ENCODE measurements around the gene LTBP4.
A peak's percentile ranks its signal among the peaks of the same experiment; 100 is the strongest.
"Not testable (repeated sequence)": the region's sequence is repeated elsewhere in the genome, so short reads cannot be mapped to it uniquely, and the experiment has no call there.

Gene LTBP4, protein sequence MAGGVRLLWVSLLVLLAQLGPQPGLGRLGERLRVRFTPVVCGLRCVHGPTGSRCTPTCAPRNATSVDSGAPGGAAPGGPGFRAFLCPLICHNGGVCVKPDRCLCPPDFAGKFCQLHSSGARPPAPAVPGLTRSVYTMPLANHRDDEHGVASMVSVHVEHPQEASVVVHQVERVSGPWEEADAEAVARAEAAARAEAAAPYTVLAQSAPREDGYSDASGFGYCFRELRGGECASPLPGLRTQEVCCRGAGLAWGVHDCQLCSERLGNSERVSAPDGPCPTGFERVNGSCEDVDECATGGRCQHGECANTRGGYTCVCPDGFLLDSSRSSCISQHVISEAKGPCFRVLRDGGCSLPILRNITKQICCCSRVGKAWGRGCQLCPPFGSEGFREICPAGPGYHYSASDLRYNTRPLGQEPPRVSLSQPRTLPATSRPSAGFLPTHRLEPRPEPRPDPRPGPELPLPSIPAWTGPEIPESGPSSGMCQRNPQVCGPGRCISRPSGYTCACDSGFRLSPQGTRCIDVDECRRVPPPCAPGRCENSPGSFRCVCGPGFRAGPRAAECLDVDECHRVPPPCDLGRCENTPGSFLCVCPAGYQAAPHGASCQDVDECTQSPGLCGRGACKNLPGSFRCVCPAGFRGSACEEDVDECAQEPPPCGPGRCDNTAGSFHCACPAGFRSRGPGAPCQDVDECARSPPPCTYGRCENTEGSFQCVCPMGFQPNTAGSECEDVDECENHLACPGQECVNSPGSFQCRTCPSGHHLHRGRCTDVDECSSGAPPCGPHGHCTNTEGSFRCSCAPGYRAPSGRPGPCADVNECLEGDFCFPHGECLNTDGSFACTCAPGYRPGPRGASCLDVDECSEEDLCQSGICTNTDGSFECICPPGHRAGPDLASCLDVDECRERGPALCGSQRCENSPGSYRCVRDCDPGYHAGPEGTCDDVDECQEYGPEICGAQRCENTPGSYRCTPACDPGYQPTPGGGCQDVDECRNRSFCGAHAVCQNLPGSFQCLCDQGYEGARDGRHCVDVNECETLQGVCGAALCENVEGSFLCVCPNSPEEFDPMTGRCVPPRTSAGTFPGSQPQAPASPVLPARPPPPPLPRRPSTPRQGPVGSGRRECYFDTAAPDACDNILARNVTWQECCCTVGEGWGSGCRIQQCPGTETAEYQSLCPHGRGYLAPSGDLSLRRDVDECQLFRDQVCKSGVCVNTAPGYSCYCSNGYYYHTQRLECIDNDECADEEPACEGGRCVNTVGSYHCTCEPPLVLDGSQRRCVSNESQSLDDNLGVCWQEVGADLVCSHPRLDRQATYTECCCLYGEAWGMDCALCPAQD (N-terminal part only)

DNA sequence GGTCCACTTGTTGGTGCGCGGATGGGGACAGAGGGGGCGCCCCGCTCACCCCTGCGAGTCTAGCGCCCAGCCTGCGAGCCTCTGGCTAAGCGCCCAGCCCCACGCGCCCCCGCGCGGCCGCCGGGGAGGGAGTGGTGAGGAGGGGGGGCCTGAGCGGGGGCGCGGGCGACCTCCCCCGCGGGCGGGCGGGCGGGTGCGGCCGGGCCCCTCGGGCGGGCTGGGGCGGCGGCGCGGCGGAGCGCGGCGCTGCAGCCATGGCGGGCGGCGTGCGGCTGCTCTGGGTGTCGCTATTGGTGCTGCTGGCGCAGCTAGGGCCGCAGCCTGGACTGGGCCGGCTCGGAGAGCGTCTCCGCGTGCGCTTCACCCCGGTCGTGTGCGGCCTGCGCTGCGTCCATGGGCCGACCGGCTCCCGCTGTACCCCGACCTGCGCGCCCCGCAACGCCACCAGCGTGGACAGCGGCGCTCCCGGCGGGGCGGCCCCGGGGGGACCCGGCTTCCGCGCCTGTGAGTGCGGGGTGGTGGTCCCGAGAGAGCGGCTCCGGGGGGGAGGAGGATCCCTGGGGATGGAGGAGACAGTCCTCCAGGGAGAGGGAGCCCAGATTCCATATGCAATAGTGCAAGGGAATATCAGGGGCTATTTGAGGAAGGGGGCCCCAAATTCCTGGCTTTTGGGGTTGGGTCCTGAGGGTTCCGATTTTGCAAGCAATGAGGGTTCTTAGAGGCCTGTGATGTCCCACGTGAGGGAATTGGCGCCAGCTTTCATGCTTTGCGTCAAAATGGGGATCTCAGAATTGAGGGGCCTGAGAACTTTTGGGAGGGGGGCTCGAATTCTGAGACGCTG is at the start of gene LTBP4:
Gene LTBP4 (plus strand): TSS at position 236 of the 841 bp plus-strand sequence. CDS start 19 bp downstream, at position 255.
- DNase-seq (ENCODE audit: low read depth) = no peak

DNA sequence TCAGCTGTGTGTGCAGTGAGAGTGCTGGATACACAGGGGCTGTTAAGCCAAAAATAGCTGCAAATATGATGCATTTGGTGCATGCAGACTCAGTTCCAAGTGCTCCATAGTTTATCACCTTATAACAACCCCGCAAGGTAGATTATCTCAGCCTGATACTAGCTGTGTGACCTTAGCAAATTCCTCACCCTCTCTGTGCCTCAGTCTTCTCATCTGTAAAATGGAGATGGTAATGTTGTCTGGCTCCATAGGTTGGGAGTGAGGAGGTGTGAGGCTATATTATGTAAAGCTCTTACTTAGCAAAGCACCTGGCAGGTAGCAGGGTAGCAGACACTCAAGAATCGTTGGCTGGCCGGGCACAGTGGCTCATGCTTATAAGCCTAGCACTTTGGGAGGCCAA is 48.3 kb upstream of the LTBP4 start:
- DNase-seq (ENCODE audit: low read depth) = no peak

DNA sequence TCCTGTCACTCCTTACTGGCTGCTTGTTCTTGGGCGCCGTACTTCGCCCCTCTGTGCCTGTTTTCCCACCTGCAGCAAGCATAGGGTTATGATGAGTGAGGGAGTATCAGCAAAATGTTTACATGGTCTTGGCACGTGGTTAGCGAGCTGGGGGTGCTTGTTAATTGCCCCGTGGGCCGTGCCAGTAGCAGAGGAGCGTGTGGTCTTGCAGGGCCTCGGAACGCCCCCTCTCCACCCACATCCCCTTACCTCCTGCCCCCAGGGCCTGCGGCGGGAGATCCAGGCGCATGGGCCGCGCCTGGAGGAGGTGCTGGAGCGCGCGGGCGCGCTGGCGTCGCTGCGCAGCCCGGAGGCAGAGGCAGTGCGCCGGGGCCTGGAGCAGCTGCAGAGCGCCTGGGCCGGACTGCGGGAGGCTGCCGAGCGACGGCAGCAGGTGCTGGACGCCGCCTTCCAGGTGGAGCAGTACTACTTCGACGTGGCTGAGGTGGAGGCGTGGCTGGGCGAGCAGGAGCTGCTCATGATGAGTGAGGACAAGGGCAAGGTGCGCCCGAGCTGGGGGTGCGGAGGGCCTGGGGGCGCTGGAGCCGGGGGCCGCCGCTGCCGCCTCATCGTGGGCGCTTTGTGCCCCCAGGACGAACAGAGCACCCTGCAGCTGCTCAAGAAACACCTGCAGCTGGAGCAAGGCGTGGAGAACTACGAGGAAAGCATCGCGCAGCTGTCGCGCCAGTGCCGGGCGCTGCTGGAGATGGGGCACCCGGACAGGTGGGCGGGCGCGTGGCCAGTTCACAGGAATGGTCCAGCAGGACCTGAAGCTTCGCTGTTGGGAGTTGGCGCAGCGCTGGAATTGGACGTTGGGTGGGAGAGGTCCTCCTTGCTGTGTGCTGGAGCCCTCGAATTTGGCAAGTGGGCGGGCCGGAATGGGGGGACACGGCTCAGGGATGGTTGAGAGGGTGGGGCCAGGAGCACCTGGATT is 47.0 kb upstream of the LTBP4 start:
- DNase-seq (ENCODE audit: low read depth) = no peak

DNA sequence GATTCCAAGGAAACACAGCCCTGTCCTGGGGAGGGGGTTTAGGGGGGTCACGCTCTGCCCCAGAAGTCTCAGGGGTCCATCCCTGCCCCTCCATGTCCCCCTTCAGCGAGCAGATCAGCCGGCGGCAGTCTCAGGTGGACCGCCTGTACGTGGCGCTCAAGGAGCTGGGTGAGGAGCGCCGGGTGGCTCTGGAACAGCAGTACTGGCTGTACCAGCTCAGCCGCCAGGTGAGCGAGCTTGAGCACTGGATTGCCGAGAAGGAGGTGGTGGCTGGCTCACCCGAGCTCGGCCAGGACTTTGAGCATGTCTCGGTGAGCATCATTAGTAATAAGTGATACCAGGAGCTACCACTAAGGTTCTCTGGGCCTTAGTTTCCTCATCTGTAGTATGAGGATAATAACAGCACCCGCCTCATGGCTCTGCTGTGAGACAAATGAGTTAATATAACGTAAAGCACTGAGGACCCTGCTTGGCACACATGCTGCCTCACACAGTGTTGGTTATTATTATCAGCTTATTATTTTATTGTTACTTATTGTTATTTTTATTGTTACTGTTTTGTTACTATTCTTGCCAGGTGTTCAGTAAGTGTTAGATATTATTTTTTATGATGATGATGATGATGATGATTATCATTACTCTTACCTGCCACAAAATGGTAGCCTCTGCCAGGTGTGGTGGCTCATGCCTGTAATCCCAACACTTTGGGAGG is 45.0 kb upstream of the LTBP4 start:
- no peak for DNase-seq (ENCODE audit: low read depth)

DNA sequence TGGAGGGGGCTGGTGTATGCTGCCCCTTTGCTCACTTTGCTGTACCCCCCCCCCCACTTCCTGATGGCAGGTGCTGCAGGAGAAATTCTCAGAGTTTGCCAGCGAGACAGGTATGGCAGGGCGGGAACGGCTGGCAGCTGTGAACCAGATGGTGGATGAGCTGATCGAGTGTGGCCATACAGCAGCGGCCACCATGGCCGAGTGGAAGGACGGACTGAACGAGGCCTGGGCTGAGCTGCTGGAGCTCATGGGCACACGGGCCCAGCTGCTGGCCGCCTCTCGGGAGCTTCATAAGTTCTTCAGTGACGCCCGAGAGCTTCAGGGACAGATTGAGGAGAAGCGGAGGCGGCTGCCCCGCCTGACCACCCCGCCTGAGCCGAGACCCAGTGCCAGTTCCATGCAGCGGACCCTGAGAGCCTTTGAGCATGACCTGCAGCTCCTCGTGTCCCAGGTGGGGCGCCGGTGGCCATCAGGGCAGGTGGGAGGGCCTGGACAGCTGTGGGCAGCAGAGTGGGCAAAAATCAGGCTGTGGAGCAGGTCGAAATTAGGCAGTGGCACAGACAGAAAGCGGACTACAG is 44.1 kb upstream of the LTBP4 start:
- no peak for DNase-seq (ENCODE audit: low read depth)

DNA sequence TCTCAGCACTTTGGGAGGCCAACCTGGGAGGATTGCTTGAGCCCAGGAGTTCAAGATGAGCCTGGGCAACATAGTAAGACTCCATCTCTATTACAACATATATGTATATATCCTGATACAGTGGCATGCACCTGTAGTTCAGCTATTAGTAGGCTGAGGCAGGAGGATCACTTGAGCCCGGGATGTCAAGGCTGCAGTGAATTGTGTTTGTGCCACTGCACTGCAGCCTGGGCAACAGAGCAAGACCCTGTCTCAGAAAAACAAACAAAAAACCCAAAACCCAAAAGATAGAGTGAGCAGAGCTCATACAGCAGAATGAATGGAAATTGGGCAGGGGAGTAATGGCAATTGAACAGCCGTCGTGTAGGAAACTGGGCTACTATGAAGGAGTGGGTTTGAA is 41.8 kb upstream of the LTBP4 start:
- DNase-seq (ENCODE audit: low read depth) = no peak

DNA sequence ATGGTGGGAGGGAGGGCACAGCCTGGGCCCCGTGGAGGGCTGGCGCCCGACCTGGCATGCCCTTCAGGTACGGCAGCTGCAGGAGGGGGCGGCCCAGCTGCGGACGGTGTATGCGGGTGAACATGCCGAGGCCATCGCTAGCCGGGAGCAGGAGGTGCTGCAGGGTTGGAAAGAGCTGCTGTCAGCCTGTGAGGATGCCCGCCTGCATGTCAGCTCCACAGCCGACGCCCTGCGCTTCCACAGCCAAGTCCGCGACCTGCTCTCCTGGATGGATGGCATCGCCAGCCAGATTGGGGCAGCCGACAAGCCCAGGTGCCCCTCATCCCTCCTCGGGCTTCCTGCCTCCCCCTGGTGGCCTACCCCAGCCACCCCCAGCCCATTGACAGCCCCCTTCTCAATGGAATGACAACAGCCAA is 41.1 kb upstream of the LTBP4 start:
- no peak for DNase-seq (ENCODE audit: low read depth)

DNA sequence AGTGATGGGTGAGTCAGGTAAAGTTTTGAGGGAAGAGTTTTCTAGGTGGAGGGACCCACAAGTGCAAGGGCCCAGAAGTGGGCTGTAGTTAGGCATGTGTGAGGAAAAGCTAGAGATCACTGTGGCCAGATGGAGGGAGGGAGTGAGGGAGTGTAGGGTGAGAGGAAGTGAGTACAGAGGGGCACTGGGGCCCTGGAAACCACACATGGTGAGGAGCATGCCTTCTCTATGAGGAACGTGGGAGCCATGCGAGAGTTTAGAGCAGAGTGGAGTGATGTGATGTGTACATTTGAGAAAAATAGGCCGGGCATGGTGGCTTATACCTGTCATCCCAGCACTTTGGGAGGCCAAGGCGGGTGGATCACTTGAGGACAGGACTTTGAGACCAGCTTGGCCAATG is 39.2 kb upstream of the LTBP4 start:
- DNase-seq (ENCODE audit: low read depth) = no peak

DNA sequence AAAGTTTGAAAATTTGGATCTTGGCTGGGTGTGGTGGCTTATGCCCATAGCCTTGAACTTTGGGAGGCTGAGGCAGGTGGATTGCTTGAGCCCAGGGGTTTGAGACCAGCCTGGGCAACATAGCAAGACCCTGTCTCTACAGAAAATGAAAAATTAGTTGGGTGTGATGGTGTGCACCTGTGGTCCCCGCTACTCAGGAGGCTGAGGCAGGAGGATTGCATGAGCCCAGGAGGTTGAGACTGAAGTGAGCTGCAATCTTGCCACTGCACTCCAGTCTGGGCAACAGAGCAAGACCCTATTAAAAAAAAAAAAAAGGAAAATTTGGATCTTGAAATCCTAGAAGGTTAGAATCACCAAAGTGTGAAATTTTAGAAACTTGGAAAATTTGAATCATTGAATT is 36.6 kb upstream of the LTBP4 start:
- DNase-seq (ENCODE audit: low read depth) = not testable (repeated sequence)

DNA sequence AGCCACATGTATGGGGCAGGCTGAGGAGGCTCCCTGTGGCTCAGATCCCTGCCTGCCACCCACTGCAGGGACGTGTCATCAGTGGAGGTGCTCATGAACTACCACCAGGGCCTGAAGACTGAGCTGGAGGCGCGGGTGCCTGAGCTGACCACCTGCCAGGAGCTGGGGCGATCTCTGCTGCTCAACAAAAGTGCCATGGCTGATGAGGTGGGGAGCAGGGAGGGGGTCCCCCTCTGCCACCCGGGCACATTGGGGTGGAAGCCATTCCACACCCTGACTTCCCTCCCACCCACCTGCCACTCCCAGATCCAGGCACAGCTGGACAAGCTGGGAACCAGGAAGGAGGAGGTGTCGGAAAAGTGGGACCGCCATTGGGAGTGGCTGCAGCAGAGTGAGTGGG is 35.8 kb upstream of the LTBP4 start:
- DNase-seq (ENCODE audit: low read depth) = no peak

DNA sequence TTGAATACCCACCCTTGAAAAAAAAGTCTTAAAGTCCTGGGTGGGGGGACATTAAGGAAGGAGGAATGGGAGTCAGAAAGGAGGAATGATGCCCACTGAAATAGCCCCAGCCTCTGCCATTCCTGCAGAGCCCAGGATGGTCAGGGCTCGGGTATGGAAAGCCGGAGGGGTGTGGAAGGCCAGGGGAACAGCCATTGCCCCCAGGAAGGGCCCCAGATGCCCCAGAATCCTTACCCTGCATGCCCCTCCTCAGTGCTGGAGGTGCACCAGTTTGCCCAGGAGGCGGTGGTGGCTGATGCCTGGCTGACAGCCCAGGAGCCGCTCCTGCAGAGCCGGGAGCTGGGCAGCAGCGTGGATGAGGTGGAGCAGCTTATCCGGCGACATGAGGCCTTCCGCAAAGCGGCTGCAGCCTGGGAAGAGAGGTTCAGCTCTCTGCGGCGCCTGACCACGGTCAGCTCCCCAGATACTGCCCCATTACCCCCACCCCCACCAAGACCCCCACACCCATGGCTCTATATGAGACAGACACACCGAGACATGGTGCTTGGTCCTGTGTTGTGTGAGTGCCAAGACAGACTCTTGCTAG is 35.2 kb upstream of the LTBP4 start:
- DNase-seq (ENCODE audit: low read depth) = no peak

DNA sequence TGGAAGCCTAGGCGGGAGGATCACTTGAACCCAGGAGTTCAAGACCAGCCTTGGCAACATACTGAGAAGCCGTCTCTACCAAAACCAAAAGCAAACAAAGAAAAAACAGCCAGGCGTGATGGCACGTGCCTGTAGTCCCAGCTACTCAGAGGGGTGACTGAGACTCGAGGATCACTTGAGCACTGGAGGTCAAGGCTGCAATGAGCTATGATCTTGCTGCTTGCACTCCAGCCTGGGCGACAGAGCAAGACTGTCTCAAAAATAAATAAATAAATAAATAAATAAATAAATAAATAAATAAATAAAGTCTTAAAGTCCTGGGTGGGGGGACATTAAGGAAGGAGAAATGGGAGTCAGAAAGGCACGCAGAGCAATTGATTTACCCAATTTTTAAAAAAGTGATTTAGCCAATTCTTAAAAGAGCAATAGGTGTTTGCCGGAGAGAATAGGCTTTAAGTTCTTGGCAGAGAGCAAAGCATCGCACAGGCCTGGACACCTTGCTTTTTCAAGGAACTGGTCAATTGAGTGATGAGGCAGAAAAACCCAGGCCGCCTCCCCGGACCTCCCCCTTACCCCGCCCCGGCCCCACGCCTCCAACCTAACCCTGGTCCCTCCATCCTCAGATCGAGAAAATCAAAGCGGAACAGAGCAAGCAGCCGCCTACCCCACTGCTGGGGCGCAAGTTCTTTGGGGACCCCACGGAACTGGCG is 34.0 kb upstream of the LTBP4 start:
- DNase-seq (ENCODE audit: low read depth) = no peak

DNA sequence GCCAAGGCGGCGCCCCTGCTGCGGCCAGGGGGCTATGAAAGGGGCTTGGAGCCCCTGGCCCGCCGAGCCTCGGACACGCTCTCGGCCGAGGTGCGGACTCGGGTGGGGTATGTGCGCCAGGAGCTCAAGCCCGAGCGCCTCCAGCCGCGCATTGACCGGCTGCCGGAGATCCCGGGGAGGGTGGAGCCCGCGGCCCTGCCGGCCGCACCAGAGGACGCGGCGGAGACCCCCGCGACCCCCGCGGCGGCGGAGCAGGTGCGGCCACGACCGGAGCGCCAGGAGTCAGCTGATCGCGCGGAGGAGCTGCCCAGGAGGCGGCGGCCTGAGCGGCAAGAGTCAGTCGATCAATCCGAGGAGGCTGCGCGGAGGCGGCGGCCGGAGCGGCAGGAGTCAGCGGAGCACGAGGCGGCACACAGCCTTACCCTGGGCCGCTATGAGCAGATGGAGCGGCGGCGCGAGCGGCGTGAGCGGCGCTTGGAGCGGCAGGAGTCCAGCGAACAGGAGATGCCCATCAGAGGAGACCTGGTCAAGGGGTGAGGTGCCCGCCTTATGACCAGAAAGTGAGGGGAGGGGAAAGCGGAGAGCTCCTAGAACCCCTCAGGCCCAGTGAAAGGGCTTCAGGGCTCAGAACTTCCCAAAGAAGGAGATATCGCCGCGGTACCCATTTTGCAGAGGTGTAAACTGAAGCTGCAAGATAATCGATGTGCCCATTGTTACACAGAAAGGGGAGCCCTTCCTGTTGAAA is 33.2 kb upstream of the LTBP4 start:
- no peak for DNase-seq (ENCODE audit: low read depth)

DNA sequence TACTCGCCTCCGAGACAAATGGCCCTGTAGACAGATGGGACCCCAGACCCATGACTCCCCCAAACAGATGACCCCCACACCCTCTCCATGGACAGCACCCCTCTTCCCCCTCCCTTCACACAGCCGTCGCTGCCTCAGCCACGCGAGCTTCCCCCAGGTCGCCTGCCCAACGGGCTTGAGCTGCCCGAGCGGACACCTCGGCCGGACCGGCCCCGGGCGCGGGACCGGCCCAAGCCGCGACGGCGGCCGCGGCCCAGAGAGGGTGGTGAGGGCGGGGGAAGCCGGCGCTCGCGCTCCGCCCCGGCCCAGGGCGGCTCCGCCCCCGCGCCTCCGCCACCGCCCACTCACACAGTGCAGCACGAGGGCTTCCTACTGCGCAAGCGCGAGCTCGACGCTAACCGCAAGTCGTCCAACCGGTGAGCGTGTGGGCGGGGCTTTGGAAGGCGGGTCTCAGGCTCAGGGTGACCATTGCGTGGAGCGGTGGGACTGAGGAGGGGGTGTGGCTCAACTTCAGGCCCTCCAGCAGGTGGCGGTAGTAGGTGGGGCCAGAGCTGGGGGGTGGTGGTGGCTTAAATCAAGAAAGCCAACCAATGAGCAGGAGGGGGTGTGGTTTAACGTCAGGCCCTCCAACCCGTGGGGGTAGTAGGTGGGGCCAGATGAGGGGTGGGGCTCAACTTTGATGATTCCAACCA is 30.7 kb upstream of the LTBP4 start:
- DNase-seq (ENCODE audit: low read depth) = peak; percentile 88

DNA sequence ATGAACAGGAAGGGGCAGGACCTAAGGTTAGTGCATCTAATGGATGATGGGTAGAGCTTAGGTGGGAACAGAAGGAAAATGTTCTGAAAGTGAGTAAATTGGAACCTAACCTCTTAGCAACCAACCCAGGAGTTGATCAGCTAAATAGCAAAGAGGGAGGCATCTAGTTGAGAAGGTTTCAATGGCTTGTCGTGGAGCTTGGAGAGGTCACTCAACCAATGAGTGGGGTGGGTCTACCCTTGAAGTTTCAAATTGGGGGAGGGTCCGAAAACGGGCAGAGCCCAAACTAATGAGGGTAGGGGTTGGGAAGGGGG is 30.2 kb upstream of the LTBP4 start:
- DNase-seq (ENCODE audit: low read depth) = no peak

DNA sequence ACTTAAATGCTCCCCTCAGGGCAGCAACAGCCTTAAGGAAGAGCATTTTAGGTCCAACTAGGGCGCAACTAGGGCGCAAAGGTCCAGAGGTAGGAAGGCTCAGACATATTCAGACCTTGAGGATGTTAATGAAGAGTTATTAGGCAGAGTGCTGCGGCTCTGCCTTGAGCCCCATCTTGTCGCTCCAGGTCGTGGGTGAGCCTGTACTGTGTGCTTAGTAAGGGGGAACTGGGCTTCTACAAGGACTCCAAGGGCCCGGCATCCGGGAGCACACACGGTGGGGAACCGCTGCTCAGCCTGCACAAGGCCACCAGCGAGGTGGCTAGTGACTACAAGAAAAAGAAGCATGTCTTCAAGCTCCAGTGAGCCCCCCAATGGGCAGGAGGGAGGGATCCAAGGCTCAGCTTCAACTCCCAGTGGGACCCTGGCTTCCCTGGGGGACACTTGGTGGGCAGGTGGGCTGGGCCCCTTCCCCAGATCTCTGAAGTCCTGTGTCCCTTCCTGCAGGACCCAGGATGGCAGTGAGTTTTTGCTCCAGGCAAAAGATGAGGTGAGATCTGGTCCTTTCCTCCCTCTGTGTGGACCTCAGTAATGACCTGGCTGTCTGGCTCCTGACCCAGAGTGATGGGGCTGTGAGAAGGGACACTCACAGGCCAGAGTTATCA is 29.2 kb upstream of the LTBP4 start:
- no peak for DNase-seq (ENCODE audit: low read depth)
